ENCODE data around the gene VTA1.
"Not testable (repeated sequence)": the region's sequence is repeated elsewhere in the genome, so short reads cannot be mapped to it uniquely, and the experiment has no call there.

DNA sequence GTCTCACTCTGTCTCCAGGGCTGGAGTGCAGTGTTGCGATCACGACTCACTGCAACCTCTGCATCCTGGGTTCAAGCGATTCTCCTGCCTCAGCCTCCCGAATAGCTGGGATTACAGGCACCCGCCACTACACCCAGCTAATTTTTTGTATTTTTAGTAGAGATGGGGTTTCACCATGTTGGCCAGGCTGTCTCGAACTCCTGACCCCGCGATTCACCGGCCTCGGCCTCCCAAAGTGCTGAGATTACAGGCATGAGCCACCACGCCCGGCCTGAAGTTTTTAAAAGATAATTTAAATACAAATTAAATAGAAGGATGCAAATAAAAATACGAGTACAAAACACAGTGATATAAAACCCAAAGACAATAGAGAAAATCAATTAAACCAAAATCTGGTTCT, 5.5 kb upstream of the VTA1 start:
- TF ChIP-seq, protein P1, sequence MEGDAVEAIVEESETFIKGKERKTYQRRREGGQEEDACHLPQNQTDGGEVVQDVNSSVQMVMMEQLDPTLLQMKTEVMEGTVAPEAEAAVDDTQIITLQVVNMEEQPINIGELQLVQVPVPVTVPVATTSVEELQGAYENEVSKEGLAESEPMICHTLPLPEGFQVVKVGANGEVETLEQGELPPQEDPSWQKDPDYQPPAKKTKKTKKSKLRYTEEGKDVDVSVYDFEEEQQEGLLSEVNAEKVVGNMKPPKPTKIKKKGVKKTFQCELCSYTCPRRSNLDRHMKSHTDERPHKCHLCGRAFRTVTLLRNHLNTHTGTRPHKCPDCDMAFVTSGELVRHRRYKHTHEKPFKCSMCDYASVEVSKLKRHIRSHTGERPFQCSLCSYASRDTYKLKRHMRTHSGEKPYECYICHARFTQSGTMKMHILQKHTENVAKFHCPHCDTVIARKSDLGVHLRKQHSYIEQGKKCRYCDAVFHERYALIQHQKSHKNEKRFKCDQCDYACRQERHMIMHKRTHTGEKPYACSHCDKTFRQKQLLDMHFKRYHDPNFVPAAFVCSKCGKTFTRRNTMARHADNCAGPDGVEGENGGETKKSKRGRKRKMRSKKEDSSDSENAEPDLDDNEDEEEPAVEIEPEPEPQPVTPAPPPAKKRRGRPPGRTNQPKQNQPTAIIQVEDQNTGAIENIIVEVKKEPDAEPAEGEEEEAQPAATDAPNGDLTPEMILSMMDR (IDR thresholded peaks at IDR 0.05), result not testable (repeated sequence)
- not testable (repeated sequence) for TF ChIP-seq POLR2A (IDR thresholded peaks at IDR 0.05)
